Omental fat pad (tissue), 4 donors: ENCODE data around the gene CPXM1. TPM values are rescaled to one million over a fixed set of nuclear protein-coding genes. Genes with fewer than 3 reads are reported as not detected.
"Not testable (repeated sequence)": the region's sequence is repeated elsewhere in the genome, so short reads cannot be mapped to it uniquely, and the experiment has no call there.

Source experiments
- ATAC-seq: fragments of 150-250 bp; one replicate; pipeline ENCODE4 v1.9.1; 2016; ENCODE audit warnings: mild to moderate bottlenecking, moderate library complexity; ENCODE audit not compliant: low FRiP score
- DNase-seq: peaks from one replicate; pipeline ENCODE4 v3.0.0-alpha.2; 2019; ENCODE audit warnings: low spot score
- total RNA-seq, 4 donors: library from RNA; depleted of rRNA; stranded (reverse); fragments of >200 nt; gene quantifications; one replicate each; pipeline ENCODE4 v1.1.0, GENCODE V29; 2016
- TF ChIP-seq, protein P1 (sequence below), 3 donors: fragments of 450-650 bp; IDR thresholded peaks; one replicate each; pipeline ENCODE4 v1.5.1; 2016 to 2017; ENCODE audit warnings: antibody characterized with exemption in 3 of 3, mild to moderate bottlenecking in 3 of 3, moderate library complexity in 2 of 3

CPXM1 gene
- total RNA-seq, 4 donors from 2014 or later: 22.1 to 74.1 (median 32.3) TPM

DNA sequence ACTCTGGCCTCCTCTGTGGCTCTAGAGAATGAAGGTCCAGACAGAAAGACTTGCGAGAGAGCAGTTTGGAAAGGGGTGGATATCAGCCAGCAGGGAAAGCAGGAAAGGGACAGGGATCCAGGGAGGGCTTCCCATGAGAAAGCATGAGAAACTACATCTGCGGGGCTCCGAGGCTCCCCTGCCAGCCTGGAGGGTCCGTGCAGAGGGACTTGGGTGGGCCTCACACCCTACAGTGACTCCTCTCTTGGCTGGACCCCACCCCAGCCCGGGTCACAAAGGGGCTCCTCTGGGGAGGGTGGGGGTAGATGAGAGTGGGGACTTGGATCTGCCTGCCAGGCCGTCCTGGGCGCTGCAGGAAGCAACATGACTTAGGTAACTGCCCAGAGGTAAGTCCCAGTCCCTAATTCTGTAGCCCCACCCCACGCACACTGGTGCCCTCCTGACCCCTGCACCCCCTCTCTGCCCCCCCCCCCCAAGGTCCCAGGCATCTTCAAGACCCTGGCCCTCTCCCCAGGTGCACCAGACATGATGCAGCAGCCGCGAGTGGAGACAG lies 15.7 kb upstream of the CPXM1 start, which contains the start of gene TMEM239:
Gene TMEM239, plus strand, starts transcription at position 335 of the 553 bp plus-strand sequence. Its CDS starts 191 bp downstream, at position 526.
- TF ChIP-seq, protein P1, sequence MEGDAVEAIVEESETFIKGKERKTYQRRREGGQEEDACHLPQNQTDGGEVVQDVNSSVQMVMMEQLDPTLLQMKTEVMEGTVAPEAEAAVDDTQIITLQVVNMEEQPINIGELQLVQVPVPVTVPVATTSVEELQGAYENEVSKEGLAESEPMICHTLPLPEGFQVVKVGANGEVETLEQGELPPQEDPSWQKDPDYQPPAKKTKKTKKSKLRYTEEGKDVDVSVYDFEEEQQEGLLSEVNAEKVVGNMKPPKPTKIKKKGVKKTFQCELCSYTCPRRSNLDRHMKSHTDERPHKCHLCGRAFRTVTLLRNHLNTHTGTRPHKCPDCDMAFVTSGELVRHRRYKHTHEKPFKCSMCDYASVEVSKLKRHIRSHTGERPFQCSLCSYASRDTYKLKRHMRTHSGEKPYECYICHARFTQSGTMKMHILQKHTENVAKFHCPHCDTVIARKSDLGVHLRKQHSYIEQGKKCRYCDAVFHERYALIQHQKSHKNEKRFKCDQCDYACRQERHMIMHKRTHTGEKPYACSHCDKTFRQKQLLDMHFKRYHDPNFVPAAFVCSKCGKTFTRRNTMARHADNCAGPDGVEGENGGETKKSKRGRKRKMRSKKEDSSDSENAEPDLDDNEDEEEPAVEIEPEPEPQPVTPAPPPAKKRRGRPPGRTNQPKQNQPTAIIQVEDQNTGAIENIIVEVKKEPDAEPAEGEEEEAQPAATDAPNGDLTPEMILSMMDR (IDR thresholded peaks at IDR 0.05): no peak
- no peak for ATAC-seq
- no peak for DNase-seq

DNA sequence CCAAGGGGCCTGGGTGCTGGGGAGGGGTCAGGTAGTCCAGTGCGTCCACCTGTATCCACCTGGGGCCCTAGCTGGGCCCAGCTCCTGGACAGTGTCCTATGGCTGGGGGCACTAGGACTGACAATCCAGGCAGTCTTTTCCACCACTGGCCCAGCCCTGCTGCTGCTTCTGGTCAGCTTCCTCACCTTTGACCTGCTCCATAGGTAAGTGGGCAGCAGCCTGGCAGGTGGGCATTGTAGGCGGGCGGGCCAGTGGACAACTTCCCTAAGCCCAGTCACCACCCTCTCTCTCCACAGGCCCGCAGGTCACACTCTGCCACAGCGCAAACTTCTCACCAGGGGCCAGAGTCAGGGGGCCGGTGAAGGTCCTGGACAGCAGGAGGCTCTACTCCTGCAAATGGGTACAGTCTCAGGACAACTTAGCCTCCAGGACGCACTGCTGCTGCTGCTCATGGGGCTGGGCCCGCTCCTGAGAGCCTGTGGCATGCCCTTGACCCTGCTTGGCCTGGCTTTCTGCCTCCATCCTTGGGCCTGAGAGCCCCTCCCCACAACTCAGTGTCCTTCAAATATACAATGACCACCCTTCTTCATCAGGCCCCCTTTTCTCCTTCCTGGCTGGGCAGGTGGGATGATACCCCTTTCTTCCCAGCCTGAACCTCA lies 14.9 kb upstream of the CPXM1 start:
- DNase-seq (no peak), ATAC-seq (no peak)
- TF ChIP-seq, protein P1 (IDR thresholded peaks at IDR 0.05): no peak

DNA sequence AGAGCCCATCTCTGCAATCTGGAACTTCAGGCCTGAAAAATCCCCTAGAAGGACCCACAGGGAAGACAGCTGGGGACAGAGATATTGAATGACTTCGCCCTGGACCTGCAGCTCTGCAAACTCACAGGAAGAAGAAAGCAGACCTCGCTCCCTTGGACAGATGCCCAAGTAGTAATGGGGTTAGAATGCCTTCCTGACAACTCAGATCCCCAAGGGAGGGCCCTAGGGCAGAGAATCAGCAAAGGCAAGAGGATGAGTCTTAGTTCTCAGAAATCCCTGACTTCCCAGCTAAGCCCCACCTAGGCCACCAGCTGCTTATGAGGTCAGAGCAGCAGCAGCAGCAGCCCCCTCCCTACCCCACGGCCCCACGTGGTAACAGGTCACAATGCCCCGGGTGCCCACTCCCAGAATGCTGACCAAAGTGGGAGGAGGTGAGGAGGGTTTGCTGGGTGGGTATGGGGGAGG lies 14.2 kb upstream of the CPXM1 start, which contains the start of gene C20orf141:
Gene C20orf141, plus strand, starts transcription at position 401 of the 465 bp plus-strand sequence. CDS start 198 bp downstream, outside the sequence.
- peak; percentile 52 for DNase-seq
- TF ChIP-seq, protein P1 (IDR thresholded peaks at IDR 0.05): no peak
- ATAC-seq: peak; percentile 95

DNA sequence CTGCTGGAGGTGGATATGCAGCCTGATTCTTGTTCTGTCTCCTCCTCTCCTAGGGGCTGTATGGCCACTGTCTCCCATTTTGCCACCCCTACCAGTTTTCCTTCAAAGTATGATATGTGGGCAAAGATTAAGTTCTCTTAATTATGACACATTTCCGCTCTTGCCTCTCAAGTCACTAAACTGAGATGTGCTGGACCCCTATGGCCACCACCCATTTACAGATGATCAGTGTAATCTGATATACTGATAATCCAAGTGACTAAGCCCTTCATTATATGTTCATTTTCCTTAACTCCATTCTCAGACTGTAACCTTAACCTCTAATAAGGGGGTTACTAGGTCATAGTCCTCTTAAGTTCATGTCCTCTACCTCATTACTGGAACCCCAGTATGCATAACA lies 13.6 kb upstream of the CPXM1 start:
- TF ChIP-seq, protein P1 (IDR thresholded peaks at IDR 0.05): no peak
- DNase-seq: no peak
- ATAC-seq: no peak

DNA sequence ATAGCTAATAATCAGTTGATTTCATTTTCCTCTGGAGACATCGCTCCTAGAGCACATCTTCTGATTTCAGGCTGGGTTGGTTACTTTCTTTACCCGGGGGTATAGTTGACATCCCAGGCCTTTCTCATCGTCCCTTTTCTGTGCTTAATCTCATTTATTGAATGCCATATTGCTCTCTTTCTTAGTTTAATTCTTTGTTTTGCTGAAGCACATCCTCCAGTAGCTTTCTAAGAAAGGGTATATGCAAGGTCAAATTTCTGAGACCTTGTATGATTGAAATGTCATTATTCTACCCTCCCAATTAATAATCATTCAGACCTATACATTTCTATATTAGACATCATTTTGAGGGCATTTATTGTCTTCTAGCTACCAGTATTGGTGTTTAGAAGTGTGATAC lies 11.8 kb upstream of the CPXM1 start:
- TF ChIP-seq, protein P1 (IDR thresholded peaks at IDR 0.05): no peak
- DNase-seq (no peak), ATAC-seq (no peak)

DNA sequence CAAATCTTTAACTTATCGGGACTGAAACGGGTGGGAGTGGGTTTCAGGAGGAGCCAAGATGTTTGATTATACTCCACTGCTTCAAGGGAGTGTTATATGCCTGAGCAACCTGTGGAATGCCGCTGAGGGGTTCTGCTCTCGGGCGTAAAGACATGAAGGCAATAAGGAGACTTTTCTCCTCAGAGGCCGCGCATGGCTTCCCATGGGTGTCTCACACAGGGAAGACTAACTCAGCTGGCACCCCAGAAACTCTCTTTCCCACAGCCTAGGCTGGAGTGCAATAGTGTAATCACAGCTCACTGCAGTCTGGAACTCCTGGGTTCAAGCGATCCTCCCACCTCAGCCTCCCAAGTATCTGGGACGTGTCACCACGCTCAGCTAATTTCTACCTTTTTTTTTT lies 9.3 kb upstream of the CPXM1 start:
- DNase-seq: no peak
- no peak for ATAC-seq
- TF ChIP-seq, protein P1 (IDR thresholded peaks at IDR 0.05): no peak

DNA sequence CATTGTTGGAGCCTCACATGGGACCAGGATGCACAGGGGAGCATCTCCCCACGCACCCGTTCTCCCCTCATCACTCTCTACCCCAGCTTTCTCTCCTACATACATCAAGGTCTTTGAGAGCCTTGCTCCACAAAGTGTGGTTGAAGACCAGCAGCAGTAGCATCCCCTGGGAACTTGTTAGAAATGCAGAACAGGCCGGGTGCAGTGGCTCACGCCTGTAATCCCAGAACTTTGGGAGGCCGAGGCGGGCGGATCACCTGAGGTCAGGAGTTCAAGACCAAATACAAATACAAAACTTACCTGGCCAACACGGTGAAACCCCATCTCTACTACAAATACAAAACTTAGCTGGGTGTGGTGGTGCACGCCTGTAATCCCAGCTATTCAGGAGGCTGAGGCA lies 7.5 kb upstream of the CPXM1 start:
- not testable (repeated sequence) for ATAC-seq, DNase-seq
